Fibroblast of villous mesenchyme (primary cell): ENCODE data around the gene ATP6V0D1. TPM values are rescaled to one million over a fixed set of nuclear protein-coding genes. Genes with fewer than 3 reads are reported as not detected.

Experiments used
- DNase-seq: peaks from one replicate; pipeline ENCODE4 v3.0.0-alpha.2; 2010; ENCODE audit warnings: low read depth
- H3K4me3 ChIP-seq: 2 replicates; pipeline ENCODE4 v1.5.1; 2011; ENCODE audit warnings: low read depth, mild to moderate bottlenecking, low read length
- CTCF ChIP-seq: IDR thresholded peaks from 2 replicates; pipeline ENCODE4 v1.5.1; 2012; ENCODE audit warnings: low read depth, mild to moderate bottlenecking, low read length; ENCODE audit not compliant: insufficient read depth
- total RNA-seq: library from RNA; depleted of rRNA; stranded (reverse); fragments of >200 nt; gene quantifications from 2 replicates; pipeline ENCODE4 v1.2.3, GENCODE V29; 2012

ATP6V0D1 gene
- total RNA-seq, 1 donor, result 122 TPM

- no peak for DNase-seq
- H3K4me3 ChIP-seq, result no peak overlapping the region
- no peak for TF ChIP-seq CTCF
Measured at GRCh38 chr16:67438098-67438791, 42.7 kb downstream of the ATP6V0D1 start.

GRCh38 chr16:67437513-67437912 lies 43.4 kb downstream of the ATP6V0D1 start:
- no peak for DNase-seq
- no peak for TF ChIP-seq CTCF
- H3K4me3 ChIP-seq, result no peak overlapping the region

DNA sequence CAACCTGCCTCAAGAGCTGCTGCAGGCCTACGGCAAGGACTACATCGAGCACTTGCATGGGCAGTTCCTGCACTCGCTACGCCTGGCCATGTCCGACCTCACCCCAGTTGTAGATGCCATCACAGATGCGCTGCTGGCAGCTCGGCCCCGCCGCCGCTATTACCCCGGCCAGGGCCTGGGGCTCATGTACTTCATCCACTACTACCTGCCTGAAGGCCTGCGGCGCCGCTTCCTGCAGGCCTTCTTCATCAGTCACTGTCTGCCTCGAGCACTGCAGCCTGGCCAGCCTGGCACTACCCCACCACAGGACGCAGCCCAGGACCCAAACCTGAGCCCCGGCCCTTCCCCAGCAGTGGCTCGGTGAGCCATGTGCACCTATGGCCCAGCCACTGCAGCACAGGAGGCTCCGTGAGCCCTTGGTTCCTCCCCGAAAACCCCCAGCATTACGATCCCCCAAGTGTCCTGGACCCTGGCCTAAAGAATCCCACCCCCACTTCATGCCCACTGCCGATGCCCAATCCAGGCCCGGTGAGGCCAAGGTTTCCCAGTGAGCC lies 44.2 kb downstream of the ATP6V0D1 start:
- TF ChIP-seq CTCF, result no peak
- DNase-seq, result no peak
- H3K4me3 ChIP-seq, result no peak overlapping the region

- TF ChIP-seq CTCF, result no peak
- no peak for DNase-seq
- no peak overlapping the region for H3K4me3 ChIP-seq
Measured at GRCh38 chr16:67435758-67436164, 45.2 kb downstream of the ATP6V0D1 start.

DNA sequence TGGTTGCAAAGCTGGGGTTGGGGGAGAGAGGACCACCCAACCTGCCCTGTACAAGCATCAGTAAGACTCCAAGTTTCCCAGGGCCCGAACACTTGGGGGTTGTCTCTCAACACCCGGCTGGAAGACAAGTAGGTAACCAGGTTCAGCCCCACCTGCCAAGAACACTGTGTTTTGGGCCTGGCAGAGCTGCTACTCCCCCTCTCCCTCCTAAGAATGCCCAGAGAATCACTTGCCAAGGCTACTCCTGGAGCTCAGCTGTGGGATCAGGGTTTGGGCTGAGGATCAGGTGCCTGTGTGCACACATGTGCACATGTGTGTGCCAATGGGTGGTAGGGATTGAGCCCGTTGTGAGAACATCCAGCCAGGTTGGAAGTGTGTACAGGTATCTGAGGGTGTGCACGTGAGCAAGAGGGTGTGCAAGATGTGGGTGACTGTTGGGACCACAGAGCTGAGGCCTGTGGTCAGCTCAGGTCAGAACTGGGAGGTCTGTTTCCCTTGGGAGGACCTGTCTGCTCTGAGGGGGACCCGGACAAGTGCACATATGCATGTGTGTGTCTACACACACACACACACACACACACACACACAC lies 47.7 kb downstream of the ATP6V0D1 start:
- H3K4me3 ChIP-seq, result no peak overlapping the region
- no peak for DNase-seq
- TF ChIP-seq CTCF, result no peak

GRCh38 chr16:67432506-67432890 lies 48.5 kb downstream of the ATP6V0D1 start:
- TF ChIP-seq CTCF, result no peak

More at GRCh38 chr16:67432506-67432890, 48.5 kb downstream of the ATP6V0D1 start:
- DNase-seq, result no peak
- H3K4me3 ChIP-seq, result no peak overlapping the region
